Stomach (tissue), 4 donors: ENCODE results near the gene MYEOV.

Source experiments
- EP300 ChIP-seq: sonication (generic); formaldehyde crosslinking; IDR thresholded peaks from one replicate; pipeline ENCODE4 v1.6.1; 2017; ENCODE audit warnings: antibody characterized with exemption
- POLR2A ChIP-seq, 4 donors: fragments of 450-650 bp; IDR thresholded peaks; one replicate each; pipeline ENCODE4 v1.6.1; 2016; ENCODE audit warnings: antibody characterized with exemption in 4 of 4, control low read depth in 2 of 4, mild to moderate bottlenecking in 1 of 4, moderate library complexity in 1 of 4
- TF ChIP-seq, protein P1 (sequence below), 7 experiments: fragments of 450-650 bp in 4 of 7; fragments of 200-600 bp in 3 of 7; sonication (generic) in 3 of 7; IDR thresholded peaks; one replicate each; pipeline ENCODE4 v1.5.1; 2016 to 2019; ENCODE audit warnings: antibody characterized with exemption in 7 of 7, control low read depth in 2 of 7, mild to moderate bottlenecking in 1 of 7

DNA sequence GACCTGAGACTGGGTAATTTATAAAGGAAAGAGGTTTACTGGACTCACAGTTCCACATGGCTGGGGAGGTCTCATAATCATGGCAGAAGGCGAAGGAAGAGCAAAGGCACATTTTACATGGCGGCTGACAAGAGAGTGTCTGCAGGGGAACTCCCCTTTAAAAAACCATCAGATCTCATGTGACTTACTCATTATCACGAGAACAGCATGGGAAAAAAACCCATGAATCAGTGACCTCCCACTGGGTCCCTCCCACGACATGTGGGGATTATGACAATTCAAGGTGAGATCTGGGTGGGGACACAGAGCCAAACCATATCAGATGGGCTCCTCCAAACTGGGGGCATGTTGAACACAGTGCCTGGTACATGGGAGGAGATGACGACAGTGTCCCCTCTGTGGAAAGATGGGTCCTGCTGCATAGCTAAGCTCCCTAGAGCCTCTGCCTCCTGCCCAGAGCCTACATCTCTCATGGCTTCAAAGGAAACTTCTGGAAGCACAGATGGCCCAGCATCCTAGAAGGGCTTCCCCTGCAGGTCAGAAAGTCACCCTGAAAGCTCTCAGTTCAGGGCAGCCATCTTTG is 46.1 kb downstream of the MYEOV start:
- TF ChIP-seq, protein P1, sequence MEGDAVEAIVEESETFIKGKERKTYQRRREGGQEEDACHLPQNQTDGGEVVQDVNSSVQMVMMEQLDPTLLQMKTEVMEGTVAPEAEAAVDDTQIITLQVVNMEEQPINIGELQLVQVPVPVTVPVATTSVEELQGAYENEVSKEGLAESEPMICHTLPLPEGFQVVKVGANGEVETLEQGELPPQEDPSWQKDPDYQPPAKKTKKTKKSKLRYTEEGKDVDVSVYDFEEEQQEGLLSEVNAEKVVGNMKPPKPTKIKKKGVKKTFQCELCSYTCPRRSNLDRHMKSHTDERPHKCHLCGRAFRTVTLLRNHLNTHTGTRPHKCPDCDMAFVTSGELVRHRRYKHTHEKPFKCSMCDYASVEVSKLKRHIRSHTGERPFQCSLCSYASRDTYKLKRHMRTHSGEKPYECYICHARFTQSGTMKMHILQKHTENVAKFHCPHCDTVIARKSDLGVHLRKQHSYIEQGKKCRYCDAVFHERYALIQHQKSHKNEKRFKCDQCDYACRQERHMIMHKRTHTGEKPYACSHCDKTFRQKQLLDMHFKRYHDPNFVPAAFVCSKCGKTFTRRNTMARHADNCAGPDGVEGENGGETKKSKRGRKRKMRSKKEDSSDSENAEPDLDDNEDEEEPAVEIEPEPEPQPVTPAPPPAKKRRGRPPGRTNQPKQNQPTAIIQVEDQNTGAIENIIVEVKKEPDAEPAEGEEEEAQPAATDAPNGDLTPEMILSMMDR (IDR thresholded peaks at IDR 0.05), result no peak
- TF ChIP-seq EP300 (no peak), POLR2A (IDR thresholded peaks at IDR 0.05) (no peak)
